ENCODE data around the gene TOM1L2.
"Not testable (repeated sequence)": the region's sequence is repeated elsewhere in the genome, so short reads cannot be mapped to it uniquely, and the experiment has no call there.

TOM1L2 gene

DNA sequence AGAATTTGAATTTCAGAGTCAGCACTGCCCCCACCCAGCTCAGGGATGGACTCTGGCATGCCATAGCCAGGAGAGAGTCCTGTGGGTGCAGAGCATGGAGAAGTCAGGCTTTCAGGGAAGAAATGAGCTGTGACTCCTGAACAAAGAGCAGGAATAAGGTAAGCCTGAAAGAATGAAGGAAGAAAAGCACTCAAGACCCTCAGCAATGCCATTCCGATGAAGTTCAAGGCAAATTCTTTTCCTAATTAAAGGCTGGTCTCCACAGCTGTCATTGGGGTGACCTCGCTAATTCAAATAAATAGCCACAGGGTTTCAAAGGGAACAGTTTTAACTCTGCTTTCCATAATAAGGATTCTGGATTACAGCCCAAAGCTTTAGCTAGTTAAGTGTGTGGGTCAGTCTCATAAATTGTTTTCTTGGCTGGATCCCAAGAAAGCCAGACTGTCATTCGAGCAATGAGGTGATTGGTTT lies 31.7 kb downstream of the TOM1L2 start:
- DNase-seq, result no peak

DNA sequence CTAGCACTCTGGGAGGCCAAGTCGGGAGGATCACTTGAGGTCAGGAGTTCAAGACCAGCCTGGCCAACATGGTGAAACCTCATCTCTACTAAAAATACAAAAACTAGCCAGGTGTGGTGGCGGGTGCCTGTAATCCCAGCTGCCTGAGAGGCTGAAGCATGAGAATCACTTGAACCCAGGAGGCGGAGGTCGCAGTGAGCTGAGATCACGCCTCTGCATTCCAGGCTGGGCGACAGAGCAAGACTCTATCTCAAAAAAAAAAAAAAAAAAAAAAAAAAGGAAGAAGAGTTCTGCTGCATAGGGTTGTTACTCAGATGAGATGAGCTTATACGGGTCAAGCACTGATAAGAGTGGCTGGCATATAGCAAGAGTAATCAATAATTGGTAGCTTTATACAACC lies 32.3 kb downstream of the TOM1L2 start:
- not testable (repeated sequence) for DNase-seq

DNA sequence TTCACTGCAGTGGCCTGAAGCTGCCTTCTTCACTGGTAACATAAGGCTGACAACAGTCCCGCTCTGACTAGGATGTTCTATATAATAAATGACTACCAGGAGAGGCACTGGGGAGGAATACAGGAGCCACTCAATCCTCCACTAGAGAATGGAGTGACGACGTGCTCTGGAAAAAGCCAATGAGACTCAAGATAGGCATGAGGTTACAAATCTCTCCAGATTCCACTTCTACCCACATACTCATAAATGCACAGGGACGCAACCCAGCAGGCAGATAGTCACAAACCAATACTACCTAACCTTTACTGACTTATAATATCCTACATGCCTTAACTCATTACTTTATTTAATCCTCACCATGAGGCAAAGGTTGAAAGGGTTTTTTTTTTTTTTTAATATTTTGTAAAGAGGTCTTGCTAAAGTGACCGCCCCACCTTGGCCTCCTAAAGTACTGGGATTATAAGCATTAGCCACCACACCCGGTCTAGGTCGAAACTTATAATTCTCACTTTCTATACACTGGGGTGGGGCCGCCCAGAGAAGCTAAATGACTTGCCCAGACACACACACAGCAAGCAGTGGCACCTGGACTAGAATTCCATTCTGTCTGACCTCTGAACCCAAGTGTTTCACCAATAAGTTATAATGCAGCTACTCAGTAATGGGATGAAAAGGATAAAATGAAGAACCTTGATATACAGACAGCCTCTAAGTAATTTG lies 33.7 kb downstream of the TOM1L2 start:
- DNase-seq, result no peak

DNA sequence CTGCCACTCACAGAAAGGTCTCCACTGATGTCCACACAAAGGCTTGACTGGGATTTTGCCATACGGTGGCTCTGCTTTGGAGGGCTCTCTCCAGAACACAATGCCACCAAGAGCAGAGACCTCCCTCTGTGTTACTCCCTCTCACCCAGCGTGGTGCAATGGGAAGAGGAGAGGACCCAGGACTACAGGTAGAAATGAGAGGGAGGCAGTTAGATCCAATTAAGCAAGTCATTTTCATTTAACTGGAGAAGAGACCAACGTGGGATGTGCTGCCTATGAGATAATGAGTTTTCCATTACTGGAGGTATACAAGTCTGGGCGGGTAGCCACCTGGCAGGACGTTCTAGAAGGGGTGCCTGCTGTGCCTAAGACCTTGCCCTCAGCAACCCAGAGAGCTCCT lies 34.2 kb downstream of the TOM1L2 start:
- DNase-seq, result no peak

DNA sequence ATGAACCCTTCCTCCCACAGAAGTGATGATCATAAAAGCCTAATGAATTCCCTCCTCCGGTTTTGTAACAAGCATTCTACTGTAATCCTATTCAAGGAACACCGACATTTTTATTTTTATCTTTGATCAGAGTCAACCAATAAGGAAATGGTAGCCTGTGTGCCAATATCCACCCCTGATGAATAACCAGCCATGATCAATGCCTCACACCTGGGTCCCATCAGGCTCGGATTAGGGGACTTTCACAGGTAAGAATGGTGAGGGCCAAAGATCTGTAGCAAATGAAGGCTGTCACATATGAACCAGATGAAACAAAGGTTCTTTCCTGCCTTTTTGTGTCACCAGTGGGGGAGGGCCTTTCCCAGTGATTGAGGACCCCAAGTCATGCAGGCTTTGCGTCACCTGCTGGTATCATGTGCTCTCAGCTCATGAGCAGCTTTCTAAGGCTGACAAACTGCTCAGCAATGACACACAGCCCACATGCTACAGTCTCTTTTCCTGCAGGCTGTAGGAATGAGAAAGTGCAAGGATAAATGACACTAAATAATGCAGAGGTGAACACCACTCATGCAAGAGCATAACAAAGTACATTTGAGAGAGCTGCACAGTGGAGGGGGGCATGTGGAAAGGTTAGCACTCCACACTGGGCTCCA lies 34.9 kb downstream of the TOM1L2 start:
- DNase-seq, result no peak

DNA sequence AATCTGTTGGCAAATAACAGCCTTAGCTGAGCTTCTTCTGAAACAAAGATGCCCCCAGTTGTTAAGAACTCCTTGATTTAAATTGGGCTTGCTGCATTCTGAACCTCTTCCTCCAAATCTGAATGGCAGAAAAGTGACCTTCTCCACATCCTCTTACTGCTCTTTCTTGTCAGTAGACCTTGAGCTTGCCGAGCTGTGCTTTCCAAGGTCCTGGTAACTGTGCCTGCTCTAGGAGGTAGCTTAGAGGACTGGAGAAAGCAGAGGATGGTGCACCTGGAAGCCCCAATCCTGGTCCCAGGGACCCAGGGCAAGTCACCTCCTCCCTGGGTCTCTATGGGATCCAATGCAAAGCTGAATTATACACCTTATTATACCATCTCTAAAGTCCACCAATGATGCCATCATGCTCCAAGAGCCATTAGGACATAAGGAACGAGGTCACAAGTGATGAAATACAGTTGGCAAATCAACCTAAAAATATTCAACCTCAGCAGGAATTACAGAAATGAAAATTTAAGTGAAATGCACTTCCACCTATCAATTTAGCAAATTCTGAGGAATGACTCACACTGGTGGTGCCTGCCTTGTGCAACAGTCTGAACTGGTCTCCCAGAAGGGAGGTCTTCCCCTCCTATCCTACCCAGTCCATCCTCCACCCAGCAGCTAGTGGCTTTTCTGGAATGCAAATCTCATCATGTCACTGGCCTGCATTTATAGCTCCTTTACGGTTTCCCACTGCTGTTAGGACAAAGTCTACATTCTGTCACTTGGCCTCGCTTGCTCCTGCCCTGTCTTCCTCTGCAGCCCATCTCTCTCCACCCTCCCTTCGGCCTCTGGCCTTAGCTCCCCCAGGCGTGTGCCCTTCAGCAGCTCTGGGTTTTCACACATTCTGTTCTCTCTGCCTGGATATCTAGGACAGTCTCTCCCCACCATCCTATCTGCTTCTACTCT lies 36.6 kb downstream of the TOM1L2 start:
- DNase-seq, result no peak

DNA sequence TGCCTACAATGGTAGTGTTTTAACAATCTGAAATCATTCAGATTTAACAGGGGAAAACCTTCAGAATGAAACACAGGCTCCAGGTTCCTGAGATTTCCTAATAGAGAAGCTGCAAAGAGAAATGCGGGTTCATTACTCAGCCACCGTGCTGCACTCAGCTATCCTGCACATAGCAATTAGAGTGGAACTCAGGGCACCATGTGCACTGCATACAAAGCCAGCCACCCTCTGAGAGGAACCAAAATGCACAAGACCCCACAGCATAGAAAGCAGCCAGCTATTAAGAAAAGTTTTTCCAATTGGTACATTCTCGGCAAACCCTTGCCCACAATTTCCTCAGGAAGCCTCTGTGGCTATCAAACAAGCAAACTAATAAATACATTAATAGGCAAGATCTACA lies 37.4 kb downstream of the TOM1L2 start:
- no peak for DNase-seq

DNA sequence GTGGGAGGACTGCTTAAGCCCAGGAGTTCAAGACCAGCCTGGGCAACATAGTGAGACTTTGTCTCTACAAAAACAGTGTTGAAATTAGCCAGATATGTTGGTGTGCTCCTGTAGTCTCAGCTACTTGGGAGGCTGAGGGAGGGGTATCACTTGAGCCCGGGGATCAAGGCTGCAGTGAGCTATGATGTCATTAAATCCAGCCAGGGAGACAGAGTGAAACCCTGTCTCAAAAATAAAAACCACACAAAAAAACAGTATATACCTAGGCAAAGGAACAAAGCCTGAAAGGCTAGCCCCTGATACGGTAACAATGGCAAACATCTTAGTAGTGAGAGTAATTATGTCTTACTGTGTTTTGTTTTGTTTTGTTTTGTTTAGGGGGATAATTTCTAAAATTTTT lies 38.0 kb downstream of the TOM1L2 start:
- DNase-seq, result no peak

DNA sequence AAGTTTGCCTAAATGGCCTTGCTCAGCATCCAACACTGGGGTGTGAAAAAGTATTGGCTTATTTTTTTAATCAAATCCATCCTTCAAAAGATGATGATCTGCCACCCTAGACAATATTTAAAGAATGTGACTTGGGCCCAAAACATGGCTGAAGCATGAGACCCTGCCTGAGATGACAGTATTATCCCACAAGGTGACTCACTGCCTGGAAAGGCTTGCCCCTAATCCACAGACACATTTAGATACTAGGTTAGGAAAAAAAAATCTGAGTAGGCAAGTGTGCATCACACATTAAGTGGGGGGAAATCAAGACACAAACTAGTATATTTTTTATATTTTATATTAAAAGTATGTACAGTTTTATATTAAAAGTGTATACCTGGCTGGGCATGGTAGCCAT lies 38.4 kb downstream of the TOM1L2 start:
- no peak for DNase-seq

DNA sequence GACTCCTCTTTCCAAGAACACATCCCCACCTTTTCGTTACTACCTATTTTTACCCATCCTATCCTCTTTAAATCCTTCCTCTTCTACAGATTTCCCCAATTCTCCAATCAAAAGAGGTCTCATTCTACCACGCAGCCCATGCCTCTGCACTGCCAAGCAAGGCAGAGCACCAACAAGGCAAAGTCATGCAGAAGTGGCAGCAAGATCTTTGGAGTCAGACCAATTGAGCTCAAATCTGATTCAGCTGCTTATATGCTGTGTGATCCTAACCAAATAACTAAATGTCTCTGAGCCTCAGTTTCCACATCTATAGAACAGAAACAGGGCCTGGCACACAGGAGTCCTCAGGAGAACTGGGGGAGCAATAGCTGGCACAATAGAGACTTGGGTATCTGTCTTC lies 41.0 kb downstream of the TOM1L2 start:
- no peak for DNase-seq

DNA sequence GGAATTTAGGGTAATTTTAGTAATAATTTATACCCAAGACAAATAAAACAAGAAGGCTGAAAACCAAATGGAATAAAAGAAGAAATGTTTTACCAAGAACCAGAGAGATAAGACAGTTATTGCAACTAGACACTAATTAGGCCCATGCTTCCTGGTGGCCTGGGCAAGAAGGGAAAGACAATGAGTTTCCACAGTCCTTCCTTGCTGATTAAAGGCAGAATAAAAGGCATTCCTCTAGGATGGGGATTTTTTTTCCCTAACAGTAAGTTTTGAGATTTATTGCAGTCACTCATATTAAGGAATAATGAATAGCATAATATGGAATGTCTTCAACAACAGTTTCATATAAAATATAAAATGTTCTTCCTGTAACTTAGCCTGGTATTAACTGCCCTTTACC lies 41.5 kb downstream of the TOM1L2 start:
- DNase-seq, result no peak

DNA sequence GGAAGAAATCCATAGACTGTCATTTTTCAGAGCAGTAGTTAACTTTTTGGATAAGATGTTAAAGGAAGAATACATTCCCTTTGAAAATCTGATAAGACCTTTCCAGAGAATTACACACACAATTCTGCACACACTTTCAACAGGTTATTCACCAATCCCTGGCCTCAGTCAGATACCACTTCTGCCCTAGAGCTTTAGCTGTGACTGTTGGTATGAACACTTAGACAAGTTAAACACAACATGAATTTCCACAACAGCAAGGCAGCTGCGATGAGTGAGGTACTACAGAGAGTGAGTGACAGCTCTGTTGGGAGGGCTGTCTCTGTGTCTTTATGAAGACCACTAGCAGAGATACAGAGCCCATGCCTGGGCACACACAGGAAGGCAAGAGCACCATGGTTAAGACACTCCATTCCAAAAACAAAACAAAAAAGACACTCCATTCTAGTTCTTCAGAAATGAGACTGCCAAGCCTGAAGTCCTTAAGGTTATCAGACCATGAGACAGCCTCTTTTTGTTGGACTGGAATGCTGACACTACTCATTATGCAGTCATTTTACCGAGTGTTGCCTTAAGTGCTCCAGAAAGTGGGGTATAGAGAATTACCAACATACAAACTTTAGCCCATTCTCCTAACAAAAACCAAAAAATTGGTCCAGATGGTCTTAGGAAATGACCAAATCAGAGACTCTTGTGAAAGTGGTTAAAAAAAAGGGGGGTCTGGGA lies 42.4 kb downstream of the TOM1L2 start:
- no peak for DNase-seq

DNA sequence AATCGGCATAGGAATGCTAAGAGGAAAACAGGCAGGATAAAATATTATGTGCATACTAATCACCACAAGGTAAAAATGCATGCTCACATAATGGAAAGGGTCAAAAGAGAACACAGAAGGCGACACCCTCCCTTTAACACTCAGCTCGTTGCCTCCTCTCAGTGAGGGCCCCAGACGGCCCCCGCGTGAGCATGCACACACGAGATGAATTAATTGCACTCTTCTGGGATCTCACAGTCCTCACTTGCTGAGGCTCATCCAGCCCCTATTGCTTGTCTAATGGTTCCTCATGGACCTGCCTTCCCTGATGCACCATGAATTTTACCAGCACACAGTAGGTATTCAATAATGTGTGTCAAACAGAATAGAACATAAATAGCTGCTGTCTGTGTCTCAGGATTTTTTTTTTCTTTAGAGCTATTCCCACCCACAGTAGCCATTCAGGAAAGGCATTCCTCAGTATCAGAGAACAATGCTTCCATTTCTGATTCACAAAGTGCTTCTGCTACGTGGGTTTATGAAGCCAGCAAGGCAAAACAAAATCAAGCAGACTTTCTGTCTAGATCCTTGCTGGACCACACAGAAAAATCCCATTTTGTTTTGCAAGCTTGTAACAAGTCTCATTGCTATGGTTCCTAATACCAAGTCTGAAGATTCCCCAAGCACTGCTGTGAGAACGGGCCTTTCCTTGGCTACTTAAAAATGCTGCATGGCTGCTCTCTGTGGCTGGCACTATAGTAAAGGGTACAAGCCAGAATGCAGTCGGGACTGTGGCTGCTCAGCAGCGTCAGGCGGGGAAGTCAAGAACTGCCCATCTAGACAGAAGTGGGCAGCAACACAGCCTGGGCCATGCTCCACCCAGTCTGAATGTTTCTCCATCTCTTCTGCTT lies 43.6 kb downstream of the TOM1L2 start:
- no peak for DNase-seq

DNA sequence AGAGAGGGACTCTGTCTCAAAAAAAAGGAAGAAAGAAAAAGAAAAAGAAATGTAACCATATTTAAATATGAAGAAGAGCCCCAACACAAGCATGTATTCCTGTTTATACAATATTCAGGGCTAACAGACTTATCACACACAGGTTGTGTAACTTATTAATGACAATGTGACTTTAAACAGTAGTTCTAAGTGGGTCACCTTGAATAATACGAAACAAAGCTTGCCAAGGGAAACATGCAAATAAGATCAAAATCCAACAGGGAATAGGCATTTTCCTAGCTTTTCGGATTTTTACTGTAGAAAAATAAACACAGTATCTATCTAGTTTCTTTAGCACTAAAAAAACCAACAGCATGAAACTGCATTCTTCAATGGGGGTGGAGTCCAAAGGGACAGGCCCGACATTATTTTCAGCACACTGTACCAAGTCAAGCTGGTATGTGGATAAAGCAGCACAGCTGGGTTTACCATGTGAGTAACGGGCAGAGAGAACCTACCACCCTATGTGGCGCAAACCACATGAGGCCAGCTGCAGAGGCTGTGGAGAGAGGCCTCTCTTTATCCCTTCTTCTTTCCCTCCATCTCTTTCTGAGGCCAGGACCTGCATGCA lies 45.3 kb downstream of the TOM1L2 start:
- no peak for DNase-seq

DNA sequence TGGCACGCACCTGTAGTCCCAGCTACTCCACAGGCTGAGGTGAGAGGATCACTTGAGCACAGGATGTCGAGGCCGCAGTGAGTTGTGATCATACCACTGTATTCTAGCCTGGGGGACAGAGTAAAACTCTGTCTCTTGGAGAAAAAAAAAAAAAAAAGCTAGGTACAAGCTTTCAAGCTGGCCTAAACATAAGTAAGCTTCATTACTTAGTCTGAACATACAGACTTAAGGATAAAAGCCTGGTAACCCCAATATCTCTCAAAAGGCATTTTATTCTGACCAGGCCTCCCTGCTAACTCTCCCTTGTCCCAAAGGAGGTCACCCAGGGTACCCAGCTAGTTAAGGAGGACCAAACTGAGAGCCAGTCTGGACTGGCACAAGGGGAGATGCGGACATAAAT lies 46.2 kb downstream of the TOM1L2 start:
- DNase-seq, result no peak

DNA sequence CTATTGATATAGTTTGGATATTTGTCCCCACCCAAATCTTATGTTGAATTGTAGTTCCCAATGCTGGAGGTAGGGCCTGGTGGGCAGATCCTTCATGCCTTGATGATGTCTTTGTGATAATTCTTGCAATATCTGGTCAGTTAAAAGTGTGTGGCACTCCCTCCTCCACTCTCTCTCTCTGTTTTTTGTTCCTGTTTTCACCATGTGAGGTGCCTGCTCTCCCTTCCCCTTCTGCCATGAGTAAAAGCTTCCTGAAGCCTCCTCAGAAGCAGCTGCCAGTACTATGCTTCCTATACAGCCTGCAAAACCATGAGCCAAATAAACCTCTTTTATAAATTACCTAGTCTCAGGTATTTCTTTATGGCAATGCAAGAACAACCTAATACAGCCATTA lies 47.3 kb downstream of the TOM1L2 start:
- DNase-seq, result no peak

DNA sequence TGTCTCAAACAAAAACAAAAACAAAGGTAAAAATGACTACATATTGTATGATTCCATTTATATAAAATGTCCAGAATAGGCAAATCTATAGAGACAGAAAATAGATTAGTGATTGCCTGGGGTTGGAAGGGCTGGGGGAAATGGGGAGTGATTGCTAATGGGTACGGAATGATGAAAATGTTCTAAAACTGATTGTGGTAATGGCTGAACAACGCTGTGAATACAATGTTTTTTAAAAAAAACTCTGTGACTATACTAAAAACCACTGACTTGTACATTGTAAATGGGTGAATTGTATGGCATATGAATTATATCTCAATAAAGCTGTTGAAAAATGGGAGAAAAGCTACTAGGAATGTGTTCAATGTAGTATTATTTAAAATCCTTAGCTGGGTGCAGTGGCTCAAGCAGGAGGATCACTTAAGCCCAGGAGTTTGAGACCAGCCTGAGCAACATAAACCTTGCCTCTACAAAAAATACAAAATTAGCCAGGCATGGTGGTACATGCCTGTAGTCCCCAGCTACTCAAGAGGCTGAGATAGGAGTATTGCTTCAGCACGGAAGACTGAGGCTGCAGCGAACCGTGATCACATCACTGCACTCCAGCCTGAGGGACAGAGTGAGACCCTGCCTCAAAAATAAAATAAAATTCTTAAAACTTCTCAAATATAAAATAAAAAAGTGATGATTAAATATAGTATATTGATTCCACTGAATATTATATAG lies 47.9 kb downstream of the TOM1L2 start:
- no peak for DNase-seq

DNA sequence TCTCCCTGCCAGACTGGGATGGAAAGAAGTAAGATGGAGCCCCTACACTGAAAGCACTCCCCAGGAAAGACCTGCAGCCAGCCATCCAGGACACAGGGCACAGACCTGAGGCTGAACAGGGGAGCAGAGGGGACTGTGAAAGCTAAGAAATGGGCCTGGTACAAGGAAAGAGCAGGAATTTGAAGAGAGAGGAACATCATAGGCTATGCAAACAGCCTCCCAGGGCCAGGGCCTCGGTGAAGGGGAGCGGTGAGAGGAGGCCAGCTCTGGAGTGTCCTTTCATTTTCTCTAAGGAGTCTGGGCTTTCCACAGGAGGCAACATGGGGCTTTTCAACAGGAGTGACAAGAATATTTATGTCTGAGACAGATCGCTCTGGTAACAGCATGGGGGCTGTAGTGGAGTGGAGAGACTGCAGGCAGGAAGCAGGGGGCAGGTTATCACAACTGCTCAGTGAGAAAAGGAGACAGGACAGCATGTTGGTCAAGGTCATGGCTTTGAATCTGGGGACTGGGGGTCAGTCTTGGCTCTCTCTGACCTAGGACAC lies 50.1 kb downstream of the TOM1L2 start:
- DNase-seq, result no peak

DNA sequence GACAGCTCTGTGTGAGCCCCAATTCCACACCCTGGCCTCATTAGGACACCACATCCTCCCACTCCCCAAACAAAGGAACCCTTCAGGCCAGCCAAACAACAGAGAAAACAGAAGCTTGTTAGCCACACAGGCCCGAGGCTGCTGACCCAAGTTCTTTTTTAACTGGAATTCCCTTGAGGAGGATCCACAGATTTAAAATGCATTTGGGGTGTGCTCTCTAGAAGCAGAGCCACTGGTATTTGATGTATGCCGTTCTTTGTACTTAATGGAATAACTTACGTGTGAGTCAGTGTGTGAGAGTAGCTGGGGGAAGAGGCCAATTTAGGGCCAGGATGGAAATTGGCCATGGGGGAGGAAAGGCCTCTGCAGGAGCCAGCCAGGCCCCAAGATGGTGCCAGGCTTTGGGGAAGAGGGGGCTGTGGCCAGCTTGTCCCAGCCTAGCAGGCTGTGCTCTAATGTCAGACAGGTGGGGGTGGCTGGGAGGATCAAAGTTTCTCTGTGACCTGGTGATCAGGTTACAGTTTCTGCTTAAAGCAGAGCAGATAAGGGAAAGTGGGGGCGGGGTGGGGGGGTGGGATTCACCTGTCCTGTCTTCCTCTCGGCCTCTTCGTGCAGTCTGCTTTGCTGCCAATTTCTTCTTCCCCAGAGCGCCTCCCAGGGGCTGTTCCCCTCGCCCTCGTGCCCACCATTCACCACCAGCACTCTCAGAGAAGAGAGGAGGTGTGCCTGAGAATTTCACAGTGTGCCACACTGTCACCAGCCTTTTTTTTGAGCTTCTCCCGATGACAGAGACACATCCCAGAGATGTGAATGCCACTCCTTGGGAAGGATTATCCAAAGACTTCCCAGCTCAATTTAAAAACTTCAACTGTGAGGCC lies 50.8 kb downstream of the TOM1L2 start:
- no peak for DNase-seq
